ENCODE measurements around the gene CTBS. TPM values are rescaled to one million over a fixed set of nuclear protein-coding genes. Genes with fewer than 3 reads are reported as not detected.
A peak's percentile ranks its signal among the peaks of the same experiment; 100 is the strongest.
"Not testable (repeated sequence)": the region's sequence is repeated elsewhere in the genome, so short reads cannot be mapped to it uniquely, and the experiment has no call there.

CTBS gene
- total and polyA plus RNA-seq, 12 donors, result 6.3 to 45.2 (median 27.5) TPM

DNA sequence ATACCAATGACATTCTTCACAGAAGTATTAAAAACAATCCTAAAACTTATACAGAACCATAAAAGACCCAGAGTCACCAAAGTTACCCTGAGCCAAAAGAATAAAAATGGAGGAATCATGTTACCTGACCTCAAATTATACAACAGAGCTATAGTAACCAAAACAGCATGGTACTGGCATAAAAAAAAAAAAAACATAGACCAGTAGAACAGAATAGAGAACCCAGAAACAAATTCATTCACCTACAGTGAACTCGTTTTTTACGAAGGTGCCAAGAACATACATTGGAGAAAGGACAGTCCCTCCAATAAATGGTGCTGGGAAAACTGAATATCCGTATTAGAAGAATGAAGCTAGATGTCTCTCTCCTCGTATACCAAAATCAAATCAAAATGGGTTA is 65.2 kb downstream of the CTBS start:
- no peak for DNase-seq
- Histone ChIP-seq H3K4me1 (replicated peaks in 1 of 2) (peaks cover 7 to 11% of the 10 kb centered on the region in 2 donors), H3K27ac (no peak overlapping the region), H3K4me3 (no peak overlapping the region), H3K27me3 (no peaks in the 10 kb centered on the region), H3K36me3 (replicated peaks in 1 of 2) (no peaks in the 10 kb centered on the region), H3K9me3 (replicated peaks in 1 of 3) (no peaks in the 10 kb centered on the region)
- WGBS, 4 donors, result 94 to 98% (median 95%) methylated on average over 4 of the region's 4 CpGs
- TF ChIP-seq POLR2A (IDR thresholded peaks at IDR 0.05) (no peak), CTCF (IDR thresholded peaks at IDR 0.05) (no peak)
- intact Hi-C loops (cut with DNase I), result loop anchor here in 1 of 2 donors (10.0 kb wide), 1 partner anchor 66 kb away; the partner anchor contains the start of gene CTBS

- Histone ChIP-seq H3K27me3 (no peaks in the 10 kb centered on the region), H3K36me3 (replicated peaks in 1 of 2) (no peaks in the 10 kb centered on the region), H3K4me1 (replicated peaks in 1 of 2) (peaks cover 13% of the 10 kb centered on the region in 2 donors), H3K27ac (no peak overlapping the region), H3K9me3 (replicated peaks in 1 of 3) (no peaks in the 10 kb centered on the region), H3K4me3 (no peak overlapping the region)
- intact Hi-C loops (cut with DNase I), result loop anchor here in 1 of 2 donors (10.0 kb wide), 1 partner anchor 66 kb away; the partner anchor contains the start of gene CTBS
- WGBS, 4 donors, result 94 to 100% (median 96%) methylated on average over 1 of the region's 1 CpG
- DNase-seq, result no peak
- TF ChIP-seq POLR2A (IDR thresholded peaks at IDR 0.05), result no peak
- TF ChIP-seq CTCF (IDR thresholded peaks at IDR 0.05), result no peak
Observed at GRCh38 chr1:84508510-84508909, 65.7 kb downstream of the CTBS start.

GRCh38 chr1:84507887-84508286 is 66.4 kb downstream of the CTBS start:
- peaks cover 13 to 16% of the 10 kb centered on the region in 2 donors for H3K4me1 ChIP-seq (replicated peaks in 1 of 2)
- not testable (repeated sequence) for H3K9me3 ChIP-seq (replicated peaks in 1 of 3); H3K4me3 ChIP-seq; DNase-seq; H3K27me3 ChIP-seq; H3K36me3 ChIP-seq (replicated peaks in 1 of 2); H3K27ac ChIP-seq
- intact Hi-C loops (cut with DNase I), result loop anchor here in 1 of 2 donors (10.0 kb wide), 1 partner anchor 67 kb away; the partner anchor contains the start of gene CTBS
- 90 to 97% (median 95%) methylated on average over 14 of the region's 14 CpGs for WGBS, 4 donors

DNA sequence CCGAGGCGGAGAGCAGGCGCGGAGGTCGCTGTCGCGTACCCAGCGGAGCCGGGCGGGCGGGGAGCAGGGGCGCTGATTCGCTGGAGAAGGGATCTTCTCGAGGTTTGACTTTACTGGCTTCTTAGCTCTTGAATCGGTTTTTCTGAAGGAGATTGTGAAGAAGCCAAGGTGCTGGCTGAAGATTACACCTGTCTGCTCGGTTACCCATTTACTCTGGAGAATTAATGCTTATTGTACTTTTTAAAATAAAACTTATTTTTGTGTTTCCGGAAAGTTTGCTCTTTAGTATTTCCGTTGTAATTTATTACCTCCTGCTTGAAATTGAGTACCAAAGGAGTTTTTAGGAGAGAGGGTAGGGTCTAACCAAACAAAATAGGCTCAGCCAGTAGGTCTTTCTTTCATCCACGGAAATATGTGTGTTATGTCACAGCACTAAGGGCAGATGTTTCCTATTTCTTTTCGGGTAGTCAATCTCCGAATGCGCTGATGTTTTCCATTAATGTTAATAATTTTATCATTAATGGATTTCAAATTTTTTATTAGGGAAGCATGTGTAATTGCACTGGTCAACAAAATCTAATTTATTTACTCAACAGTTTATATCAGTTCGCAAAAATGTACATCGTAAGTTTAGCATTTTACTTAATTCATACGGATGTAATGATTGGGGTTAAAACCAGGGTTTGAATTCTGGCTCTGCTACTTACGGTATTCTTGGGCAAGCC is 67.3 kb downstream of the CTBS start:
- TF ChIP-seq POLR2A (IDR thresholded peaks at IDR 0.05), result no peak
- TF ChIP-seq CTCF (IDR thresholded peaks at IDR 0.05), result no peak
- Histone ChIP-seq H3K9me3 (replicated peaks in 1 of 3) (no peaks in the 10 kb centered on the region), H3K4me1 (replicated peaks in 1 of 2) (peaks cover 13 to 25% of the 10 kb centered on the region in 2 donors), H3K27ac (peak overlapping the region; percentile 92 to 99 (median 94)), H3K27me3 (no peaks in the 10 kb centered on the region), H3K36me3 (replicated peaks in 1 of 2) (no peaks in the 10 kb centered on the region), H3K4me3 (peak overlapping the region in 3 of 4 donors; percentile 4 to 82 (median 47))
- DNase-seq, result no peak
- WGBS, 4 donors, result 14 to 21% (median 16%) methylated on average over 22 to 26 of the region's 26 CpGs
- intact Hi-C loops (cut with DNase I), result loop anchor here in 1 of 2 donors (10.0 kb wide), 1 partner anchor 68 kb away; the partner anchor contains the start of gene CTBS
